ENCODE measurements around the gene ZNF679. TPM values are rescaled to one million over a fixed set of nuclear protein-coding genes. Genes with fewer than 3 reads are reported as not detected.

Gene ZNF679
- total RNA-seq, 1 experiment from 2014 or later: not detected

DNA sequence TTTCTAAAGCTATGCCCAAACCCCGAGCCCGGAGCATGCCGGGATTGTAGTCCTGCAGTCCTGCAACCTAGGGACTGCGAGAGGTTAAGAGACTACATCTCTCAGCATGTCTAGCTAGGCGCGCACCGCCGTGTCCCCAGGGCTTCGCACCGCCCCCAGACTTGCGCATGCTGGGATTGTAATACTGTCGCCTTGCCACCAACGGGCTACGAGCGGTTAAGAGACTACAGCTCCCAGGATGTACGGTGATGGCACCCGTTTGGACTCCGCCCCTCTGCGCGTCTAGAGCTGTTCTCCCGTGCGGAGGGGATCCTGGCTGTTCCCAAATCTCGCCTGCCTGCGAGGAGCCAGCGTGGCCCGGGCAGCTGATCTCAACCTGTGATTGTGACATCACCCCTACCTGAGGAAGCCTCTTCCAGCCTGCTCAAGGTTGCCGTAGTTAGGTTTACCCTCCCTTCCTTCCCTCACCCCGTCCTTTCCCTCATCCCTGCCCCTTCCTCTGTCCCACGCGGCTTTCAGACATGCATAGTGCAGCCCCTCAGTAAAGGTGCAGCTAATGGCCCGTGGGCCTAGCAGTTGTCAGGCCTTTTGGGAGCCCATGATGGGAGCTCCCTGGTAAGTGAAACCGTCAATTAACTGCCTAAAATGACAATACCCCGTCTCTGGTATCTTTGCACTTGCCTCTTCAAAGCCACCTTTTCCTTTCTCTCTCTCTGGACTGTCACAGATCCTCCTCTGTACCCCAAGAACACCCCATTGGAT lies 79.2 kb downstream of the ZNF679 start (continued):
- TF ChIP-seq, protein P1, sequence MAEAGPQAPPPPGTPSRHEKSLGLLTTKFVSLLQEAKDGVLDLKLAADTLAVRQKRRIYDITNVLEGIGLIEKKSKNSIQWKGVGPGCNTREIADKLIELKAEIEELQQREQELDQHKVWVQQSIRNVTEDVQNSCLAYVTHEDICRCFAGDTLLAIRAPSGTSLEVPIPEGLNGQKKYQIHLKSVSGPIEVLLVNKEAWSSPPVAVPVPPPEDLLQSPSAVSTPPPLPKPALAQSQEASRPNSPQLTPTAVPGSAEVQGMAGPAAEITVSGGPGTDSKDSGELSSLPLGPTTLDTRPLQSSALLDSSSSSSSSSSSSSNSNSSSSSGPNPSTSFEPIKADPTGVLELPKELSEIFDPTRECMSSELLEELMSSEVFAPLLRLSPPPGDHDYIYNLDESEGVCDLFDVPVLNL (CRISPR knock-in tag; IDR thresholded peaks at IDR 0.05; ENCODE audit: borderline replicate concordance, low read depth): no peak
- no peak for TF ChIP-seq EMX1 (CRISPR knock-in tag; IDR thresholded peaks at IDR 0.05)
- TF ChIP-seq, protein P2, sequence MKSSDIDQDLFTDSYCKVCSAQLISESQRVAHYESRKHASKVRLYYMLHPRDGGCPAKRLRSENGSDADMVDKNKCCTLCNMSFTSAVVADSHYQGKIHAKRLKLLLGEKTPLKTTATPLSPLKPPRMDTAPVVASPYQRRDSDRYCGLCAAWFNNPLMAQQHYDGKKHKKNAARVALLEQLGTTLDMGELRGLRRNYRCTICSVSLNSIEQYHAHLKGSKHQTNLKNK (CRISPR knock-in tag; IDR thresholded peaks at IDR 0.05): no peak
- TF ChIP-seq, protein P3, sequence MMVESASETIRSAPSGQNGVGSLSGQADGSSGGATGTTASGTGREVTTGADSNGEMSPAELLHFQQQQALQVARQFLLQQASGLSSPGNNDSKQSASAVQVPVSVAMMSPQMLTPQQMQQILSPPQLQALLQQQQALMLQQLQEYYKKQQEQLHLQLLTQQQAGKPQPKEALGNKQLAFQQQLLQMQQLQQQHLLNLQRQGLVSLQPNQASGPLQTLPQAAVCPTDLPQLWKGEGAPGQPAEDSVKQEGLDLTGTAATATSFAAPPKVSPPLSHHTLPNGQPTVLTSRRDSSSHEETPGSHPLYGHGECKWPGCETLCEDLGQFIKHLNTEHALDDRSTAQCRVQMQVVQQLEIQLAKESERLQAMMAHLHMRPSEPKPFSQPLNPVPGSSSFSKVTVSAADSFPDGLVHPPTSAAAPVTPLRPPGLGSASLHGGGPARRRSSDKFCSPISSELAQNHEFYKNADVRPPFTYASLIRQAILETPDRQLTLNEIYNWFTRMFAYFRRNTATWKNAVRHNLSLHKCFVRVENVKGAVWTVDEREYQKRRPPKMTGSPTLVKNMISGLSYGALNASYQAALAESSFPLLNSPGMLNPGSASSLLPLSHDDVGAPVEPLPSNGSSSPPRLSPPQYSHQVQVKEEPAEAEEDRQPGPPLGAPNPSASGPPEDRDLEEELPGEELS (CRISPR knock-in tag; IDR thresholded peaks at IDR 0.05): no peak
- TF ChIP-seq, protein P4, sequence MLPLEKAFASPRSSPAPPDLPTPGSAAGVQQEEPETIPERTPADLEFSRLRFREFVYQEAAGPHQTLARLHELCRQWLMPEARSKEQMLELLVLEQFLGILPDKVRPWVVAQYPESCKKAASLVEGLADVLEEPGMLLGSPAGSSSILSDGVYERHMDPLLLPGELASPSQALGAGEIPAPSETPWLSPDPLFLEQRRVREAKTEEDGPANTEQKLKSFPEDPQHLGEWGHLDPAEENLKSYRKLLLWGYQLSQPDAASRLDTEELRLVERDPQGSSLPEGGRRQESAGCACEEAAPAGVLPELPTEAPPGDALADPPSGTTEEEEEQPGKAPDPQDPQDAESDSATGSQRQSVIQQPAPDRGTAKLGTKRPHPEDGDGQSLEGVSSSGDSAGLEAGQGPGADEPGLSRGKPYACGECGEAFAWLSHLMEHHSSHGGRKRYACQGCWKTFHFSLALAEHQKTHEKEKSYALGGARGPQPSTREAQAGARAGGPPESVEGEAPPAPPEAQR (CRISPR knock-in tag; IDR thresholded peaks at IDR 0.05): no peak
- TF ChIP-seq, protein P5, sequence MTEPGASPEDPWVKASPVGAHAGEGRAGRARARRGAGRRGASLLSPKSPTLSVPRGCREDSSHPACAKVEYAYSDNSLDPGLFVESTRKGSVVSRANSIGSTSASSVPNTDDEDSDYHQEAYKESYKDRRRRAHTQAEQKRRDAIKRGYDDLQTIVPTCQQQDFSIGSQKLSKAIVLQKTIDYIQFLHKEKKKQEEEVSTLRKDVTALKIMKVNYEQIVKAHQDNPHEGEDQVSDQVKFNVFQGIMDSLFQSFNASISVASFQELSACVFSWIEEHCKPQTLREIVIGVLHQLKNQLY (CRISPR knock-in tag; IDR thresholded peaks at IDR 0.05): no peak
- TF ChIP-seq, protein P6, sequence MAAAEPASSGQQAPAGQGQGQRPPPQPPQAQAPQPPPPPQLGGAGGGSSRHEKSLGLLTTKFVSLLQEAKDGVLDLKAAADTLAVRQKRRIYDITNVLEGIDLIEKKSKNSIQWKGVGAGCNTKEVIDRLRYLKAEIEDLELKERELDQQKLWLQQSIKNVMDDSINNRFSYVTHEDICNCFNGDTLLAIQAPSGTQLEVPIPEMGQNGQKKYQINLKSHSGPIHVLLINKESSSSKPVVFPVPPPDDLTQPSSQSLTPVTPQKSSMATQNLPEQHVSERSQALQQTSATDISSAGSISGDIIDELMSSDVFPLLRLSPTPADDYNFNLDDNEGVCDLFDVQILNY (CRISPR knock-in tag; IDR thresholded peaks at IDR 0.05): no peak
- TF ChIP-seq, protein P7, sequence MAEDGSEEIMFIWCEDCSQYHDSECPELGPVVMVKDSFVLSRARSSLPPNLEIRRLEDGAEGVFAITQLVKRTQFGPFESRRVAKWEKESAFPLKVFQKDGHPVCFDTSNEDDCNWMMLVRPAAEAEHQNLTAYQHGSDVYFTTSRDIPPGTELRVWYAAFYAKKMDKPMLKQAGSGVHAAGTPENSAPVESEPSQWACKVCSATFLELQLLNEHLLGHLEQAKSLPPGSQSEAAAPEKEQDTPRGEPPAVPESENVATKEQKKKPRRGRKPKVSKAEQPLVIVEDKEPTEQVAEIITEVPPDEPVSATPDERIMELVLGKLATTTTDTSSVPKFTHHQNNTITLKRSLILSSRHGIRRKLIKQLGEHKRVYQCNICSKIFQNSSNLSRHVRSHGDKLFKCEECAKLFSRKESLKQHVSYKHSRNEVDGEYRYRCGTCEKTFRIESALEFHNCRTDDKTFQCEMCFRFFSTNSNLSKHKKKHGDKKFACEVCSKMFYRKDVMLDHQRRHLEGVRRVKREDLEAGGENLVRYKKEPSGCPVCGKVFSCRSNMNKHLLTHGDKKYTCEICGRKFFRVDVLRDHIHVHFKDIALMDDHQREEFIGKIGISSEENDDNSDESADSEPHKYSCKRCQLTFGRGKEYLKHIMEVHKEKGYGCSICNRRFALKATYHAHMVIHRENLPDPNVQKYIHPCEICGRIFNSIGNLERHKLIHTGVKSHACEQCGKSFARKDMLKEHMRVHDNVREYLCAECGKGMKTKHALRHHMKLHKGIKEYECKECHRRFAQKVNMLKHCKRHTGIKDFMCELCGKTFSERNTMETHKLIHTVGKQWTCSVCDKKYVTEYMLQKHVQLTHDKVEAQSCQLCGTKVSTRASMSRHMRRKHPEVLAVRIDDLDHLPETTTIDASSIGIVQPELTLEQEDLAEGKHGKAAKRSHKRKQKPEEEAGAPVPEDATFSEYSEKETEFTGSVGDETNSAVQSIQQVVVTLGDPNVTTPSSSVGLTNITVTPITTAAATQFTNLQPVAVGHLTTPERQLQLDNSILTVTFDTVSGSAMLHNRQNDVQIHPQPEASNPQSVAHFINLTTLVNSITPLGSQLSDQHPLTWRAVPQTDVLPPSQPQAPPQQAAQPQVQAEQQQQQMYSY (CRISPR knock-in tag; IDR thresholded peaks at IDR 0.05): no peak
- TF ChIP-seq TEAD1 (CRISPR knock-in tag; IDR thresholded peaks at IDR 0.05): no peak

DNA sequence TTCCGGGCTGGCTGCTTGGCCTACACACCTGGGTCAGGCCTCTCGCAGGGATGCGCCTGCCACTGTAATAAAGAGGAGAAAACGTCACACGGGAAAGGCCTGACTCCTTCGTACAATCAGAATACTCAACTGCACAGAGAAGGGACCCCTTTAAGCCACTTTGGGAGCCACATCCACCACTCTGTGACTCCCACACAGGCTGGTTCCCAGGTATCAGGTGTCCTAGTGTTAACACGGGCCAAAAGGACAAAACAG lies 79.7 kb downstream of the ZNF679 start:
- DNase-seq (ENCODE audit: low spot score) (no peak), ATAC-seq (no peak)
- H3K9me3 Mint-ChIP-seq: peaks cover 63% of the 10 kb centered on the region
- no peaks in the 10 kb centered on the region for H3K4me1 Mint-ChIP-seq
- peaks cover 4% of the 10 kb centered on the region; the same call in 1 of the 2 replicates for H3K27me3 Mint-ChIP-seq (ENCODE audit: low read depth)
- peaks cover 55% of the 10 kb centered on the region for H3K36me3 Mint-ChIP-seq
- no peak overlapping the region for H3K4me3 Mint-ChIP-seq
- ChIA-PET CTCF (no interaction called here), POLR2A (no interaction called here)
- no peak overlapping the region for H3K27ac Mint-ChIP-seq
- TF ChIP-seq RELA (CRISPR knock-in tag; IDR thresholded peaks at IDR 0.05; ENCODE audit: borderline replicate concordance) (no peak), PRRX2 (CRISPR knock-in tag; IDR thresholded peaks at IDR 0.05) (no peak), ZNF396 (CRISPR knock-in tag; IDR thresholded peaks at IDR 0.05; ENCODE audit: borderline replicate concordance) (no peak), SMAD4 (CRISPR knock-in tag; IDR thresholded peaks at IDR 0.05) (no peak), SMAD3 (CRISPR knock-in tag; IDR thresholded peaks at IDR 0.05; ENCODE audit: borderline replicate concordance) (no peak), ETV6 (CRISPR knock-in tag; IDR thresholded peaks at IDR 0.05) (no peak), NFATC4 (CRISPR knock-in tag; IDR thresholded peaks at IDR 0.05) (no peak)
- TF ChIP-seq, protein P8, sequence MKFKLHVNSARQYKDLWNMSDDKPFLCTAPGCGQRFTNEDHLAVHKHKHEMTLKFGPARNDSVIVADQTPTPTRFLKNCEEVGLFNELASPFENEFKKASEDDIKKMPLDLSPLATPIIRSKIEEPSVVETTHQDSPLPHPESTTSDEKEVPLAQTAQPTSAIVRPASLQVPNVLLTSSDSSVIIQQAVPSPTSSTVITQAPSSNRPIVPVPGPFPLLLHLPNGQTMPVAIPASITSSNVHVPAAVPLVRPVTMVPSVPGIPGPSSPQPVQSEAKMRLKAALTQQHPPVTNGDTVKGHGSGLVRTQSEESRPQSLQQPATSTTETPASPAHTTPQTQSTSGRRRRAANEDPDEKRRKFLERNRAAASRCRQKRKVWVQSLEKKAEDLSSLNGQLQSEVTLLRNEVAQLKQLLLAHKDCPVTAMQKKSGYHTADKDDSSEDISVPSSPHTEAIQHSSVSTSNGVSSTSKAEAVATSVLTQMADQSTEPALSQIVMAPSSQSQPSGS (CRISPR knock-in tag; IDR thresholded peaks at IDR 0.05; ENCODE audit: borderline replicate concordance, low read depth): no peak
- TF ChIP-seq, protein P9, sequence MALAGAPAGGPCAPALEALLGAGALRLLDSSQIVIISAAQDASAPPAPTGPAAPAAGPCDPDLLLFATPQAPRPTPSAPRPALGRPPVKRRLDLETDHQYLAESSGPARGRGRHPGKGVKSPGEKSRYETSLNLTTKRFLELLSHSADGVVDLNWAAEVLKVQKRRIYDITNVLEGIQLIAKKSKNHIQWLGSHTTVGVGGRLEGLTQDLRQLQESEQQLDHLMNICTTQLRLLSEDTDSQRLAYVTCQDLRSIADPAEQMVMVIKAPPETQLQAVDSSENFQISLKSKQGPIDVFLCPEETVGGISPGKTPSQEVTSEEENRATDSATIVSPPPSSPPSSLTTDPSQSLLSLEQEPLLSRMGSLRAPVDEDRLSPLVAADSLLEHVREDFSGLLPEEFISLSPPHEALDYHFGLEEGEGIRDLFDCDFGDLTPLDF (CRISPR knock-in tag; IDR thresholded peaks at IDR 0.05): no peak

Measured in WTC11 (cell line).